ENCODE measurements around the gene C19orf33.

C19orf33 gene

GRCh38 chr19:38308006-38308766, 4.1 kb downstream of the C19orf33 start:
- FAIRE-seq (no peak), DNase-seq (ENCODE audit: insufficient read length, low spot score) (no peak)

GRCh38 chr19:38308926-38309614, 5.0 kb downstream of the C19orf33 start:
- no peak for DNase-seq (ENCODE audit: insufficient read length, low spot score)
- no peak for FAIRE-seq

- DNase-seq (ENCODE audit: insufficient read length, low spot score) (no peak), FAIRE-seq (peak; percentile 51)
Observed at GRCh38 chr19:38309615-38310278, 5.7 kb downstream of the C19orf33 start.

GRCh38 chr19:38310279-38310670, 6.2 kb downstream of the C19orf33 start:
- no peak for DNase-seq (ENCODE audit: insufficient read length, low spot score)
- FAIRE-seq: no peak

- FAIRE-seq: no peak
- DNase-seq (ENCODE audit: insufficient read length, low spot score): no peak
Observed at GRCh38 chr19:38310986-38311385, 6.9 kb downstream of the C19orf33 start.

GRCh38 chr19:38315657-38316476, 11.8 kb downstream of the C19orf33 start, which contains the start of gene YIF1B:
Gene YIF1B (minus strand): TSS chr19:38315947. CDS start chr19:38315917, 30 bp downstream.
- peak; percentile 96 for FAIRE-seq

GRCh38 chr19:38316477-38317067, 12.5 kb downstream of the C19orf33 start:
- FAIRE-seq (no peak), DNase-seq (ENCODE audit: insufficient read length, low spot score) (no peak)

More at GRCh38 chr19:38315657-38316476, 11.8 kb downstream of the C19orf33 start, which contains the start of gene YIF1B:
- DNase-seq (ENCODE audit: insufficient read length, low spot score): peak; percentile 98

- no peak for FAIRE-seq
Observed at GRCh38 chr19:38317104-38317612, 13.1 kb downstream of the C19orf33 start.

GRCh38 chr19:38318660-38319059, 14.6 kb downstream of the C19orf33 start:
- FAIRE-seq (no peak), DNase-seq (ENCODE audit: insufficient read length, low spot score) (no peak)

More at GRCh38 chr19:38317104-38317612, 13.1 kb downstream of the C19orf33 start:
- DNase-seq (ENCODE audit: insufficient read length, low spot score): no peak

GRCh38 chr19:38319421-38320258, 15.6 kb downstream of the C19orf33 start, which contains the start of gene KCNK6:
Gene KCNK6 (plus strand): TSS chr19:38319845. CDS start chr19:38319951, 106 bp downstream.
- FAIRE-seq (no peak), DNase-seq (ENCODE audit: insufficient read length, low spot score) (no peak)

- FAIRE-seq (no peak), DNase-seq (ENCODE audit: insufficient read length, low spot score) (no peak)
Observed at GRCh38 chr19:38320969-38321339, 16.9 kb downstream of the C19orf33 start.

- DNase-seq (ENCODE audit: insufficient read length, low spot score): no peak
- FAIRE-seq: no peak
Observed at GRCh38 chr19:38321646-38322196, 17.7 kb downstream of the C19orf33 start.

- FAIRE-seq: no peak
- DNase-seq (ENCODE audit: insufficient read length, low spot score): no peak
Observed at GRCh38 chr19:38323291-38323690, 19.2 kb downstream of the C19orf33 start.

GRCh38 chr19:38324431-38324830, 20.4 kb downstream of the C19orf33 start:
- no peak for DNase-seq (ENCODE audit: insufficient read length, low spot score)
- FAIRE-seq: no peak

- DNase-seq (ENCODE audit: insufficient read length, low spot score): no peak
- no peak for FAIRE-seq
Observed at GRCh38 chr19:38326591-38326990, 22.5 kb downstream of the C19orf33 start.

GRCh38 chr19:38329651-38330050, 25.6 kb downstream of the C19orf33 start:
- DNase-seq (ENCODE audit: insufficient read length, low spot score) (no peak), FAIRE-seq (no peak)

- FAIRE-seq: no peak
Observed at GRCh38 chr19:38331728-38332127, 27.7 kb downstream of the C19orf33 start.

GRCh38 chr19:38333245-38333644, 29.2 kb downstream of the C19orf33 start:
- DNase-seq (ENCODE audit: insufficient read length, low spot score): no peak
- no peak for FAIRE-seq

More at GRCh38 chr19:38331728-38332127, 27.7 kb downstream of the C19orf33 start:
- no peak for DNase-seq (ENCODE audit: insufficient read length, low spot score)

Measured in HTR-8/SVneo (cell line).